T-helper 1 cell treated with Interleukin-12 subunit alpha and Interleukin-12 subunit beta and Interleukin-4 antibody, amounts not matched to agents 30 ng/mL and 1 ng/mL, for 36 hours (primary cell): ENCODE results near the gene KPNA1. TPM values are rescaled to one million over a fixed set of nuclear protein-coding genes. Genes with fewer than 3 reads are reported as not detected.

ENCODE experiments used
- intact Hi-C: fragments of 100-400 bp; cut with micrococcal nuclease; formaldehyde crosslinking; loops from one replicate; pipeline ENCODE4 v1.15.1; 2024
- total RNA-seq: library from RNA; stranded (reverse); gene quantifications from 2 replicates; pipeline ENCODE4 v1.2.3, GENCODE V29; 2022

The KPNA1 gene
- total RNA-seq, 1 donor from 2014 or later: 68.7 TPM

DNA sequence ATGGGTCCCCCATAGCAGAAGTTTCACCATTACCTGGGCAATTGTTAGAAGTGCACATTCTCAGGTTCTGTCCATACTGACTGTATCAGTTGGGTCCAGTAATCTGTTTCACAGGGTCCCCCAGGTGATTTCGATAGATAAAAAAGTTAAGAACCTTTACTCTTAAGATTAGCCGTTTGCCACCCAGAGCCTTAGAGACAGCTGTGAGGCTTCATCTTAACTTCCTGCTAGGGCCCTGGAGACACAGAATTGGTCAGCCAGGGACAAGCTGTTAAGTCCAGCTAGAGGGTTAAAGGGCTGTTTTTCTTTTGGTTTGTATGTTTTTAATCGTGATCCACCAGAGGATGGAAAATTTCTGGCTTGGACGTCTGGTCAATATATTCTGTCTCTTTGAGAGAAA, 124.1 kb downstream of the KPNA1 start:
- intact Hi-C loops: no loop called here

DNA sequence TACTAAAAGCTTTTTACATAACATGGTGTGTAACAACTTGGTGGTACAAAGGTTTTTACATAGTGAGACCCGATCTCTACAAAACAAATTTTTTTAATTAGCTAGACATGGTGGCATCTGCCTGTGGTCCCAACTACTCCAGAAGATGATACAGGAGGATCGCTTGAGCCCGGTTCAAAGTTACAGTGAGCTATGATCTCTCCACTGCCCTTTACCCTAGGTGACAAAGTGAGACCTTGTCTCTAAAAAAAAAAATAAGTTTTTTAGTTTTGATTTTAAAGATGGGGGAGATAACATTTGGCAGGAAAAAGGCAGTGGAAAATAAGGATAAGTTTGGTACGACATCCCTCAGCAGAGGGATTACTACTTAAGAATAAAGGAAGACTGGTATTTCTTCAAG, 124.8 kb downstream of the KPNA1 start:
- intact Hi-C loops: no loop called here

DNA sequence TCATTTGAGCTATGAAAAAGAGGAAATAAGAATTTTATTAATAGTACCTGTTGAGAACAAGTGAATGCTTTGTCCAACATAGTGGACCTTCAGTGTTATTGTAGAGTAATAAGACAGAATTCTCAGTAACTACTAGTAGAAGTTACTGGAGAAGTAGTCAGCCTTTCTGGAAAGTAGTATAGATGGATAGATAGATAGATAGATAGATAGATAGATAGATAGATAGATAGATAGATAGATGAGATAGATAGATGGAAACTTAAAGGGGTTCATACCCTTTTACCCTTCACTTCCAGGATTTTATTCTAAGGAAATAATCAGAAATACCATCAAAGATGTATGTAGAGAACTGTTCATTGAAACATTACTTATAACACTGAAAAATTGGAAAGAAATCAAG, 125.5 kb downstream of the KPNA1 start:
- intact Hi-C loops: no loop called here

DNA sequence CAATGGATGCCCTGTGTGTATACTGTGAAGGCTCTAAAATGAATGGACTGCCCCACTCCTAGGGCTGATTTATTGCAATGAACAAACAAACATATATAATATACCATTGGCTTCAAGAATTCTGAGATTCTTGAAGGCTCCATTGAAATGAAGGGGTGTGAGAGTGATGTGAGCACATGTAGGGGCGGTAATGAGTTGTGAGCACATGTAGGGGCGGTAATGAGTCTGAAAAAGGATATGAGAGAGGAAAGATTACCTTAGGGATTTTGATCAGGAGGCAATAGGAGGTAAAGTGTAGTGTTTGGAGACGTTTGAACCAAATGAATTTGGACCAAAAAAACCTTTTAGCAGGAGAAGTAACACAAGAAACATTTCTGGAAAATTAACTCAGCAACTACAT, 127.0 kb downstream of the KPNA1 start:
- intact Hi-C loops: no loop called here

DNA sequence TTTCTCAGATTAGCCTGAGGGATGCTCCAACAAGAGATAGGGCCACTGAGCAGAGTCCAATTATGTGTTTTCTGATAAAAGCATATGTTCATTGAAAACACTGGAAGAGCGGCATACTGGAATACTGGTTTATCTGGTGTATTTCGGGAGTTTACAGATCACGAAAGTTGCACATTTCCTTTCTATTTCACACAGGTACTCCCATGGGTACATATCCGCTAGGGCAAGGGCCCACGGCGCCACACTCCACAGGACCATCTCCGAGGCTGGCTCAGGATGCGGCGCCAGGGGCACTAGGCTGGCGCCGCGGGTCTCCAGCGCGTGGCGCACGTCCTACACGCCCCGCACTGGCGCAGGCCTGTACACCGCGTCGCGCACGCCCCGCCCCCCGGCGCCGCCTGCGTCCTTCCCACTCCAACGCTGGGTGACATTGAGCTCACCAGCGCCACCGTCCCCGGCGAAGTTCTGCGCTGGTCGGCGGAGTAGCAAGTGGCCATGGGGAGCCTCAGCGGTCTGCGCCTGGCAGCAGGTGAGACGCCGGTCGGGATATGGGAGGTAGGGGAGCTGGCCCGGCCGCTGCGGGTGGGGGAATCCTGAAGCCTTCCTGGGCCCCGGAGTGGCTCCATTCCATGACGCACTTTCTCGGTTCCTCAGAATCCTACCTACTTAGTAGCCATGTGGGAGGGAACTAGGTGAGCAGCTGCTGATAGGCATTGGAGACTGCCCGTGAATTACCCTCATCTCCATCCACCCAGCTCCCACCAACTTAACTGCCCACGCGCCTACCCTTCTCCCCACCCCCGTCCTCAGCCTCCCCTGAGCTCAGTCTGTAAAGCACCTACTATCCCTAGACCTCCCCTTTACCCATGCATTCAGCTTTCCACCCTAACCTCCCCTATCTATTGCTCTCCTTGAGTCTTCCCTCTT, 130.7 kb downstream of the KPNA1 start, which contains the start of gene FAM162A:
TSS of gene FAM162A (plus strand) at position 412 of the 927 bp plus-strand sequence. CDS start at position 496, 84 bp downstream.
- intact Hi-C loops: loop anchor here (1.0 to 5.0 kb wide), 17 partner anchors 9 to 1641 kb away; partner anchors contain the start of genes EAF2, GOLGB1, GTF2E1 and HACD2

DNA sequence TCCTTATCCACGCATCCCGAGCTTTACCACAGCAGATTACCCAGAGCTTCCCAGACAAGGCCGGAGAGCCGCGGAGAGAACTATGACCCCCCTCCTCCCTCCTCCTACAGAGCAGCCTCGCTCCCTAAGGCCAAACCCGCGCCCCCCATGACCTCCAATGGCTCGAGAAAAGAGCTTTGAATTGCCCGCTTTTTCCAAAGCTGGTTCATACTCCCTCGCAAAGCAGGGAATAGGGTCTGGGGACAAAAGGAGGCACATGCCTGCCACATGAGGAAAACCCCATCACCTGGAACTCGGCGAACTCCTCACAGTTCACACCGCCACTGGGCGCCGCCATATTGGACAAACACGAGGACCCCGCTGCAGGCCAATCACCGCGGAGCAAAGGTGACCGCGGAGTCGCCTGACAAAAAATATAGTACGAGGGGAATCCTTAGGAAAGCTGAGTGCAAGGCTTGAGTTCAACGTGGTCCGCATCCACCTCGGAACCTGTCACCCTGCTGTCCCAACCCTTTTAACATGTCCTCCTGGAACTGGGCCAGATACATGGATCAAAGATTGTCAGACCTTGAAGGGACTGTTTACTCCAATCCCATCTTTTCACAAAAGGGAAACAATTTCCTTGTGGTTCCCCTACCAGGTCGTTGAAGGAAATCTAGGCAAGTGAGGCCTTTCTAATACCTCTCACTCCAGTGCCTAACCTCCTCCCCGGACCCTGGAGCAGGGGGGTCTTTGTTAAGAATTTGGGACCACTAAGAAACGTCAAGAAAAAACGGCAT, 131.7 kb downstream of the KPNA1 start, which contains the start of gene MIX23:
TSS of gene MIX23 (minus strand) at position 344 of the 779 bp plus-strand sequence. CDS start at position 337, 7 bp downstream.
- intact Hi-C loops: loop anchor here (1.0 to 5.0 kb wide), 4 partner anchors 18 to 1202 kb away; partner anchors contain the start of gene HACD2

DNA sequence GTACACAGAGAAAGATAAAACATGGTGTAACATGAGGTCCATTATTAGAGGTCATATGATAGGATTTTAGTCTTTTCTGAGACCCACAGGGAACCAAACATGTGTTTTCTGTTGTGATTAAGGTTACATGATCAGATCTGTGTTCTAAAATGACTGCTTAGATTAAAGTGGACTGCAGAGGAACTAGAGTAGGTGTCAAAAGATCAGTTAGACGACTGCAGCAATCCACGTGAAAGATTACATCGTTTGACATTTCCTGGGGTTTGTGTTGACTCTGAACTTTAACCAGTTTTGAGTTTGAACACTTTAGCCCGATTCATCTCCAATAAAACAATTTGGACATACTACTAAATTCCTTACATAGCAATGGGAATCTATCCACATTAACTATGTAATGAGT, 136.8 kb downstream of the KPNA1 start:
- intact Hi-C loops: no loop called here

DNA sequence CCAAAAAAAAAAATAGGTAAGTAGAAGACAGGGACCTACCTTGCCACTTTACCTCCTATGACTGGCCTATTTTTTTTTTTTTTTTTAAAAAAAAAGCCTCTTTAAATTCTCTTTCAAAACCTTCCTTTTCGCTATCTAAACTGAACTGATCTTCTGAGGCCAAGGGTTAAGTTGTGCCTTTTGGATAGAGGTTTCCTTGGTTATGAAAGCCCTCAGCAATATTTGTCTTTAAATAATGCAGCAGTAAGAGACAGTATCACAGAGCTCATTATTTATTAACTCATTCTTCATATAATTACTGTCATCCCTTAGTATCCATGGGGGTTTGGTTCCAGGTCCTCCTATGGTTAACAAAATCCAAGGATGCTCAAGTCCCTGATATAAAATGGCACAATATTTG, 140.7 kb downstream of the KPNA1 start:
- intact Hi-C loops: no loop called here

Other genes starting within 250 kb of the KPNA1 start
- not detected in 2 replicates for gene CSTA, start 189.7 kb downstream of the KPNA1 start, total RNA-seq
- gene MIX23, start 131.7 kb downstream of the KPNA1 start, total RNA-seq: 45.9 and 48.1 TPM in 2 replicates
- 38.4 and 41.4 TPM in 2 replicates for gene FAM162A, start 130.8 kb downstream of the KPNA1 start, total RNA-seq
- 5.0 and 5.5 TPM in 2 replicates for gene WDR5B, start 98.9 kb downstream of the KPNA1 start, total RNA-seq
- gene PARP9, start 49.4 kb upstream of the KPNA1 start, total RNA-seq: 142 and 152 TPM in 2 replicates
- gene DTX3L, start 49.4 kb upstream of the KPNA1 start, total RNA-seq: 154 and 160 TPM in 2 replicates
- gene PARP15, start 62.7 kb upstream of the KPNA1 start, total RNA-seq: 43.2 and 43.5 TPM in 2 replicates
- gene PARP14, start 165.9 kb upstream of the KPNA1 start, total RNA-seq: 148 and 152 TPM in 2 replicates